HG03095 (cell line): ENCODE data around the gene ZNF732.
"Not testable (repeated sequence)": the region's sequence is repeated elsewhere in the genome, so short reads cannot be mapped to it uniquely, and the experiment has no call there.

Experiments
- ATAC-seq: cut with Tn5 transposase; IDR thresholded peaks from one replicate; pipeline ENCODE4 v1.9.1; 2021; ENCODE audit warnings: moderate library complexity; ENCODE audit not compliant: unreplicated experiment

Gene ZNF732

DNA sequence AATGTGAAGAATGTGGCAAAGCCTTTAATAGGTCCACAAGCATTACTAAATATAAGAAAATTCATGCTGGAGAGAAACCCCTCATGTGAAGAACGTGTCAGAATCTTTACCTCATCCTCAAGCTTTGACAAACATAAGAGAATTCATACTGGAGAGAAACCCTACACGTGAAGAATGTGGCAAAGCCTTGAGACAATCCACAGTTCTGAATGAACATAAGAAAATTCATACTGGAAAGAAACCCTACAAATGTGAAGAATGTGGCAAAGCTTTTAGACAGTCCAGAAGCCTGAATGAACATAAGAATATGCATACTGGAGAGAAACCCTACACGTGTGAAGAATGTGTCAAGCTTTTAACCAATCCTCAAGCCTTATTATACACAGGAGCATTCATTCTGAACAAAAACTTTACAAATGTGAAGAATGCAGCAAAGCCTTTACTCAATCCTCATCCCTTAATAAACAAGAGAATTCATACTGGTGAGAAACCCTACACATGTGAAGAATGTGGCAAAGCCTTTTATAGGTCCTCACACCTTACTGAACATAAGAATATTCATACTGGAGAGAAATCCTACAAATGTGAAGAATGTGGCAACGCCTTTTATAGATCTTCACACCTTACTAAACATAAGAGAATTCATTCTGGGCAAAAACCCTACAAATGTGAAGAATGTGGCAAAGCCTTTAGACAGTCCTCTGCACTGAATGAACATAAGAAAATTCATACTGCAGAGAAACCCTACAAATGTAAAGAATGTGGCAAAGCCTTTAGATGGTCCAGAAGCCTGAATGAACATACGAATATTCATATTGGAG, 51.1 kb downstream of the ZNF732 start:
- no peak for ATAC-seq

DNA sequence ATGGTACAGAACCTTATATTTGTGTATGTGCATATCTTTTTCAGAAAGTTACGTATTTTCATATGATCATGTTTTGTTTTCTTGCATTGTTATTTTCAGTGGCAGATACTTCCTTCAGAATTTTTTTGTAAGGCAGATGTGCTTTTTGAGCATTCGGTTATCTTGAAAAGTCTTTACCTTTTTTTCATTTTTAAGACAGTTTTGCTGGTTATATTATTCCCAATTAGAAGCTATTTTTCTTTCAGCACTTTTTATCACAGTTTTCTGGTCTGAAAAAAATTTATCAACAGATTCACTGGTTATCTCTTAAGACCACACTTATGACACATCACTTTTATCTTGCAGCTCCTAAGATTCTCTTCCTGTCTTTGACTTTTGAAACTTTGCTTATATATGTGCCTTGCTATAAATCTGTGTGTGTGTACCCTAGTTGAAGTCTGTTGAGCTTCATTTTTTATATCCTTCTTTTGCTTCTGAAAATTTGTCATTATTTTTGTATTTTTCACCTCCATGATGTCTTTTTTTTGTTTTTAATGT, 53.1 kb downstream of the ZNF732 start:
- ATAC-seq, result no peak

GRCh38 chr4:244471-244870, 60.8 kb downstream of the ZNF732 start:
- ATAC-seq, result no peak

DNA sequence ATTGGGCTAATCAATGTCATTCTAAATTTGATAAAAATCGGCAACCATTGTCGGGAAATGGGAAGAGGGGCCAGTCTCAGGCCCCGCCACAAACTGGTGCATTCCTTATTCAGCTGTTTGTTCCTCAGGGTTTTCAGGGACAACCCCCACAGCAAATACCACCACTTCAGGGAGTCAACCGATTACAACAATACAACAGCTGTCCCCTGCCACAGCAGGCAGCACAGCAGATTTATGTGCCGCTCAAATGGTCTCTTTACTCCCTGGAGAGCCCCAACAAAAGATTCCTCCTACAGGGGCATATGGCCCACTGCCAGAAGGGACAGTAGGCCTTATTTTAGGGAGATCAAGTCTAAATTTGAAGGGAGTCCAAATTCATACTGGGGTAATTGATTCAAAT, 61.8 kb downstream of the ZNF732 start:
- ATAC-seq, result no peak

DNA sequence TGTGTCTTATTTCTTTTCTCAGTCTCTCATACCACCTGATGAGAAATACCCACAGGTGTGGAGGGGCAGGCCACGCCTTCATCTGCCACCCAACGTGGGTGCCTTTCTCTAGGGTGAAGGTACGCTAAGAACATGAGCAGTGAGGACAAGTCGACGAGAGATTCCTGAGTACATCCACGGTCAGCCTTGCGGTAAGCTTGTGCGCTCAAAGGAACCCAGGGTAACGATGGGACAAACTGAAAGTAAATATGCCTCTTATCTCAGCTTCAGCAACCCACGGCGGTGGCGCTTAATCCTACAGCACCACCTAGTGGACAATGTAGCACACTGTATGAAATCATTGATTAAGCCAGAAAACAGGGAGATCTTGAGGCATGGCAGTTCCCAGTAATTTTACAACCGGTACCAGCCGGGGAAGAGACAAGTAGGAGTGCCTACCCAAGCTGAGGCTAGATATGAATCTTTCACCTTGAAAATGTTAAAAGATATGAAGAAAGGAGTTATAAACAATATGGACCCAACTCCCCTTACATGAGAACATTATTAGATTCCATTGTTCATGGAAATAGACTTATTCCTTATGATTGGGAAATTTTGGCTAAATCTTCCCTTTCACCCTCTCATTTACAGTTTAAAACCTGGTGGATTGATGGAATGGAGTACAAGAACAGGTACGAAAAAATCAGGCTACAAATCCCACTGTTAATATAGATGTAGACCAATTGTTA, 63.0 kb downstream of the ZNF732 start:
- peak; percentile 72 for ATAC-seq

- ATAC-seq, result not testable (repeated sequence)
Measured at GRCh38 chr4:241411-241810, 63.9 kb downstream of the ZNF732 start.

DNA sequence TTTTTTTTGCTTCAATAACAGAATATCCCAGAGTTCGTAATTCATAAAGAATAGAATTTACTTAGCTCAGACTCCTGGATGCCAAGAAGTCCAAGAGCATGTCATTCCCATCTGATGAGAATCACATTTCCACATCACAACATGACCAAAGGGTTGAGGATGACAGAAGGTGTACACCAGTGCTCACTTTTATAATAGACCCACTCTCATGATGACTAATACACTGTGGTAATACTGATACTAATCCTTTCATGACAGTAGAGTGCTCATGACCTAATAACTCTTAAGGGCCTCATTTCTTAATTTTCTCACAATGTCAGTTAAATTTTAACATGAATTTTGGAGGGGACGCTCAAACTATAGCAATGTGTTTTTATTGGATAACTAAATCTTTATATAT, 69.2 kb downstream of the ZNF732 start:
- no peak for ATAC-seq

GRCh38 chr4:234178-234577, 71.1 kb downstream of the ZNF732 start:
- ATAC-seq, result no peak

DNA sequence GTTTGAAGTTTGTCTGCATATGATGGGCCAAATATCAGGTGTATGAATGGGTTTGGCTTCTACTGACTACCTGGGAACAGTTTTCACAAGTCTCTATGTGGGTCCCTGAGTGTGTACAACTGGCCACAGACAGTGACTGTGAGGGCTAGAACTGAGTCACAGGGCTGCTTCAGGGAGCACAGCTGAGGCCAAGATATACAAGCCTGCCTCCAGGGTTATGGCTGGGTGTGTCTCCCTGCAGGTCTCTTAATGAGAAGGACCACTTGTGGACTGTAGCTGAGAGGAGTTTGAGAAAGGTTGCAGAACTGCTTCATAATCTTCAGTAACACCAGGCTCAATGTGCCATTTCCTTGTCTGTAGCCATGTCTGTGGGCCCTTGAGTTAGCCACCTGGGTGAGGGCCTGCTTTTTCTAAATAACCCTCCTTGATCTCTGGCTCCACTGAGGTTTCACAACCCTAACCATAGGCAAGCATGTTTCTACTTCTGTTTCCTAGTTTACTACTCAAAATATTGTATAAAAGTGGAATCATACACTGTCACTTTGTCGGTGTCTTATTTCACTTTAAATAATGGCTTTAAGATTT, 81.3 kb downstream of the ZNF732 start:
- no peak for ATAC-seq
